GM18508 (cell line): Measurements from ENCODE around the gene IARS1.

ENCODE experiments used
- ATAC-seq: cut with Tn5 transposase; IDR thresholded peaks from one replicate; pipeline ENCODE4 v1.9.1; 2021; ENCODE audit warnings: moderate number of reproducible peaks; ENCODE audit not compliant: insufficient read depth, unreplicated experiment

IARS1 gene

GRCh38 chr9:92297611-92298010 is 4.1 kb upstream of the IARS1 start:
- no peak for ATAC-seq

- no peak for ATAC-seq
Observed at GRCh38 chr9:92295827-92296258, 2.3 kb upstream of the IARS1 start.

GRCh38 chr9:92295240-92295790 is 1.8 kb upstream of the IARS1 start:
- ATAC-seq: no peak

- no peak for ATAC-seq
Observed at GRCh38 chr9:92294297-92294676, 790 bp upstream of the IARS1 start.

- ATAC-seq: no peak
Observed at GRCh38 chr9:92293075-92293354, 482 bp downstream of the IARS1 start.

GRCh38 chr9:92292338-92293074 is 991 bp downstream of the IARS1 start:
- ATAC-seq: no peak

GRCh38 chr9:92291577-92291976 is 1.9 kb downstream of the IARS1 start:
- ATAC-seq: no peak

- no peak for ATAC-seq
Observed at GRCh38 chr9:92290785-92291429, 2.6 kb downstream of the IARS1 start.

GRCh38 chr9:92289708-92290390 is 3.6 kb downstream of the IARS1 start:
- no peak for ATAC-seq

GRCh38 chr9:92279302-92279701 is 14.2 kb downstream of the IARS1 start:
- ATAC-seq: no peak

- ATAC-seq: no peak
Observed at GRCh38 chr9:92278110-92278509, 15.4 kb downstream of the IARS1 start.

- ATAC-seq: no peak
Observed at GRCh38 chr9:92276331-92277032, 17.0 kb downstream of the IARS1 start.

- no peak for ATAC-seq
Observed at GRCh38 chr9:92275541-92275940, 18.0 kb downstream of the IARS1 start.

- no peak for ATAC-seq
Observed at GRCh38 chr9:92270511-92270910, 23.0 kb downstream of the IARS1 start.

- no peak for ATAC-seq
Observed at GRCh38 chr9:92266486-92266885, 27.0 kb downstream of the IARS1 start.

- no peak for ATAC-seq
Observed at GRCh38 chr9:92265154-92265553, 28.3 kb downstream of the IARS1 start.

GRCh38 chr9:92263131-92263530 is 30.4 kb downstream of the IARS1 start:
- ATAC-seq: no peak

GRCh38 chr9:92257327-92257726 is 36.2 kb downstream of the IARS1 start:
- no peak for ATAC-seq

- ATAC-seq: no peak
Observed at GRCh38 chr9:92254381-92255337, 38.8 kb downstream of the IARS1 start.

GRCh38 chr9:92253656-92254055 is 39.8 kb downstream of the IARS1 start:
- ATAC-seq: no peak
